Measurements from ENCODE around the gene TPMT. TPM values are rescaled to one million over a fixed set of nuclear protein-coding genes. Genes with fewer than 3 reads are reported as not detected.

TPMT gene
- total and polyA plus RNA-seq, 2 of the 13 experiments (the other 11 are each of a cell fraction or from before 2014, with no cell fraction given), result 11.1 to 22.8 TPM

DNA sequence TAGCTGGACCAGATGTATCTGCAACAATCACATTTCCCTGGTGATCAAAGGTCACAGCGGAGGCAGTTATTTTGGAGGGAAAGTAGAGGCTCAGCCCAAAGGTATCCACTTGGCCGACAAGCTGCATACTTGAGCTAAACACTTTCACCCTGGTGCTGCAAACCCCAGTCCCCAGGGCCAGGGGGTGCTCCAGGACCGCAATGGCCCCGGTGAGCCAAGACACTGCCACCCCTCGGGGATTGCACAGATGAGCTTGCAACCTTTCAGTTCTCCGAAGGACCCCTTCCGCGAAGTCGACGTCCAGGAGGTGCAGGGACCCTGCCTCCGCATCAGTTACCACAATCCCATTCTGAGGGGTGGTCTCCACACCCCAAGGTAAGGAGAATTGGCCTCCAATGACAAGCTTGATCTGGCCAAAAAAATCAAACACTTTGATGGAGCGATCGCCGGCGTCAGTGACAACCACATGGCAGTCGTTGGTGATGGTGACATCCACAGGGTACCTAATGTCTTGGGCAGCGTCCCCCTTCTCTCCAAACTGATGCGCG lies 33.2 kb downstream of the TPMT start:
- Histone ChIP-seq H3K4me1 (ENCODE audit: insufficient read depth, low read length) (peaks cover 24% of the 10 kb centered on the region), H4K20me1 (ENCODE audit: insufficient read depth, low read length) (no peaks in the 10 kb centered on the region), H2AFZ (ENCODE audit: low read length) (no peak overlapping the region), H3K79me2 (ENCODE audit: insufficient read depth, low read length) (no peaks in the 10 kb centered on the region), H3K9ac (ENCODE audit: insufficient read depth, low read depth, low read length) (no peak overlapping the region), H3K27ac (ENCODE audit: extremely low read length, insufficient read depth, low read length) (no peak overlapping the region), H3K4me3 (replicated peaks in 1 of 3; ENCODE audit: insufficient read depth in 1 of 3, low read depth in 2 of 3, low read length in 3 of 3) (no peak overlapping the region), H3K27me3 (ENCODE audit: control insufficient read depth in 1 of 2, insufficient read depth in 2 of 2, low read length in 2 of 2) (no peaks in the 10 kb centered on the region; a peak in 1 of 5 replicates), H3K36me3 (replicated peaks in 1 of 2; ENCODE audit: control insufficient read depth in 1 of 2, insufficient read depth in 2 of 2, low read length in 2 of 2) (no peaks in the 10 kb centered on the region), H3K4me2 (ENCODE audit: low read depth, low read length) (no peak overlapping the region; the same call in 1 of the 2 replicates), H3K9me3 (ENCODE audit: low read length) (no peaks in the 10 kb centered on the region)
- DNase-seq (ENCODE audit: low spot score), result peak; percentile 27
- ChIA-PET CTCF (ENCODE audit: low intra/inter-chr PET ratio, low total read pairs) (interaction anchor here (1.8 kb wide), 1 partner anchor 306 kb away, joined by 5 read pairs; no protein-coding TSS in a partner anchor), POLR2A (interaction anchor here (1.7 to 2.3 kb wide), 2 partner anchors 33 to 101 kb away, joined by 6 read pairs; partner anchors contain the start of genes KDM1B and TPMT)
- WGBS (ENCODE audit: low lambda C conversion rate), result 85% methylated on average over 19 of the region's 19 CpGs
- ATAC-seq, result peak; percentile 75
- no peak for FAIRE-seq
- in situ Hi-C loops (cut with HindIII; ENCODE audit: extremely low pct_ligation_motif_present, low pct_unique_long_range_greater_than_20kb) (loop anchor here (5.0 to 10.0 kb wide), 3 partner anchors 134 to 967 kb away; partner anchors contain the start of gene KIF13A), intact Hi-C loops (cut with micrococcal nuclease; ENCODE audit: unreplicated experiment) (loop anchor here (1.0 to 5.0 kb wide), 6 partner anchors 33 to 964 kb away; partner anchors contain the start of genes KDM1B, KIF13A and TPMT)
- BruUV-seq (replicated peaks), result no TSS peak
- TF ChIP-seq ZNF264 (CRISPR knock-in tag; IDR thresholded peaks at IDR 0.05), result no peak
- no peak for TF ChIP-seq HIVEP1 (CRISPR knock-in tag; IDR thresholded peaks at IDR 0.05)
- TF ChIP-seq, protein P1, sequence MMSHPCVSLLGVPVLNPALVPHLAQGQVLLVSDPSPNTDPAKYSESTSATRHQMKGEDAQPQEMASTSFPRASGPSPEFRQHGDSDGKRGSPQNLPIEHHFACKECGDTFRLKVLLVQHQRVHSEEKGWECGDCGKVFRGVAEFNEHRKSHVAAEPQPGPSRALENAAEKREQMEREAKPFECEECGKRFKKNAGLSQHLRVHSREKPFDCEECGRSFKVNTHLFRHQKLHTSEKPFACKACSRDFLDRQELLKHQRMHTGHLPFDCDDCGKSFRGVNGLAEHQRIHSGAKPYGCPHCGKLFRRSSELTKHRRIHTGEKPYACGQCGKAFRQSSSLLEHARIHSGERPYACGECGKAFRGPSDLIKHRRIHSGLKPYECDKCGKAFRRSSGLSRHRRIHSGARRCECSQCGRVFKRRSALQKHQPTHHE (CRISPR knock-in tag; IDR thresholded peaks at IDR 0.05; ENCODE audit: borderline replicate concordance), result no peak
- TF ChIP-seq ZNF704 (CRISPR knock-in tag; IDR thresholded peaks at IDR 0.05; ENCODE audit: borderline replicate concordance), result no peak
- TF ChIP-seq ZNF451 (CRISPR knock-in tag; IDR thresholded peaks at IDR 0.05), result no peak
- TF ChIP-seq, protein P2, sequence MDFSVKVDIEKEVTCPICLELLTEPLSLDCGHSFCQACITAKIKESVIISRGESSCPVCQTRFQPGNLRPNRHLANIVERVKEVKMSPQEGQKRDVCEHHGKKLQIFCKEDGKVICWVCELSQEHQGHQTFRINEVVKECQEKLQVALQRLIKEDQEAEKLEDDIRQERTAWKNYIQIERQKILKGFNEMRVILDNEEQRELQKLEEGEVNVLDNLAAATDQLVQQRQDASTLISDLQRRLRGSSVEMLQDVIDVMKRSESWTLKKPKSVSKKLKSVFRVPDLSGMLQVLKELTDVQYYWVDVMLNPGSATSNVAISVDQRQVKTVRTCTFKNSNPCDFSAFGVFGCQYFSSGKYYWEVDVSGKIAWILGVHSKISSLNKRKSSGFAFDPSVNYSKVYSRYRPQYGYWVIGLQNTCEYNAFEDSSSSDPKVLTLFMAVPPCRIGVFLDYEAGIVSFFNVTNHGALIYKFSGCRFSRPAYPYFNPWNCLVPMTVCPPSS (IDR thresholded peaks at IDR 0.05), result no peak
- peak; percentile 68; the same call in 1 of the 2 replicates for TF ChIP-seq RAD21 (CRISPR knock-in tag; IDR thresholded peaks at IDR 0.05)
- peak; percentile 22; the same call in 1 of the 2 replicates for TF ChIP-seq ZNF547 (CRISPR knock-in tag; IDR thresholded peaks at IDR 0.05)
- TF ChIP-seq ZNF24 (IDR thresholded peaks at IDR 0.05), result no peak
- no peak for TF ChIP-seq ZNF720 (CRISPR knock-in tag; IDR thresholded peaks at IDR 0.05)
- TF ChIP-seq, protein P3, sequence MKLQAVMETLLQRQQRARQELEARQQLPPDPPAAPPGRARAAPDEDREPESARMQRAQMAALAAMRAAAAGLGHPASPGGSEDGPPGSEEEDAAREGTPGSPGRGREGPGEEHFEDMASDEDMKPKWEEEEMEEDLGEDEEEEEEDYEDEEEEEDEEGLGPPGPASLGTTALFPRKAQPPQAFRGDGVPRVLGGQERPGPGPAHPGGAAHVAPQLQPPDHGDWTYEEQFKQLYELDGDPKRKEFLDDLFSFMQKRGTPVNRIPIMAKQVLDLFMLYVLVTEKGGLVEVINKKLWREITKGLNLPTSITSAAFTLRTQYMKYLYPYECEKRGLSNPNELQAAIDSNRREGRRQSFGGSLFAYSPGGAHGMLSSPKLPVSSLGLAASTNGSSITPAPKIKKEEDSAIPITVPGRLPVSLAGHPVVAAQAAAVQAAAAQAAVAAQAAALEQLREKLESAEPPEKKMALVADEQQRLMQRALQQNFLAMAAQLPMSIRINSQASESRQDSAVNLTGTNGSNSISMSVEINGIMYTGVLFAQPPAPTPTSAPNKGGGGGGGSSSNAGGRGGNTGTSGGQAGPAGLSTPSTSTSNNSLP (IDR thresholded peaks at IDR 0.05; ENCODE audit: low read depth, low read length), result no peak
- TF ChIP-seq ZNF552 (CRISPR knock-in tag; IDR thresholded peaks at IDR 0.05; ENCODE audit: borderline replicate concordance), result no peak
- peak; percentile 20; the same call in 1 of the 2 replicates for TF ChIP-seq ZNF788 (CRISPR knock-in tag; IDR thresholded peaks at IDR 0.05; ENCODE audit: borderline replicate concordance)
- TF ChIP-seq ZNF549 (CRISPR knock-in tag; IDR thresholded peaks at IDR 0.05), result no peak
- TF ChIP-seq ZBTB7A (CRISPR knock-in tag; IDR thresholded peaks at IDR 0.05), result no peak
- no peak for TF ChIP-seq HNRNPUL1 (IDR thresholded peaks at IDR 0.05; ENCODE audit: low read depth, low read length)
- no peak for TF ChIP-seq ZNF800 (CRISPR knock-in tag; IDR thresholded peaks at IDR 0.05)

All from HepG2 (cell line).